ENCODE measurements around the gene WDR35. TPM values are rescaled to one million over a fixed set of nuclear protein-coding genes. Genes with fewer than 3 reads are reported as not detected.

The WDR35 gene
- 6.1 TPM for polyA plus RNA-seq (2013, experiment 1 of 2; ENCODE audit: insufficient read length)
- polyA plus RNA-seq (2013, experiment 2 of 2; ENCODE audit: insufficient read length), result 6.9 TPM

DNA sequence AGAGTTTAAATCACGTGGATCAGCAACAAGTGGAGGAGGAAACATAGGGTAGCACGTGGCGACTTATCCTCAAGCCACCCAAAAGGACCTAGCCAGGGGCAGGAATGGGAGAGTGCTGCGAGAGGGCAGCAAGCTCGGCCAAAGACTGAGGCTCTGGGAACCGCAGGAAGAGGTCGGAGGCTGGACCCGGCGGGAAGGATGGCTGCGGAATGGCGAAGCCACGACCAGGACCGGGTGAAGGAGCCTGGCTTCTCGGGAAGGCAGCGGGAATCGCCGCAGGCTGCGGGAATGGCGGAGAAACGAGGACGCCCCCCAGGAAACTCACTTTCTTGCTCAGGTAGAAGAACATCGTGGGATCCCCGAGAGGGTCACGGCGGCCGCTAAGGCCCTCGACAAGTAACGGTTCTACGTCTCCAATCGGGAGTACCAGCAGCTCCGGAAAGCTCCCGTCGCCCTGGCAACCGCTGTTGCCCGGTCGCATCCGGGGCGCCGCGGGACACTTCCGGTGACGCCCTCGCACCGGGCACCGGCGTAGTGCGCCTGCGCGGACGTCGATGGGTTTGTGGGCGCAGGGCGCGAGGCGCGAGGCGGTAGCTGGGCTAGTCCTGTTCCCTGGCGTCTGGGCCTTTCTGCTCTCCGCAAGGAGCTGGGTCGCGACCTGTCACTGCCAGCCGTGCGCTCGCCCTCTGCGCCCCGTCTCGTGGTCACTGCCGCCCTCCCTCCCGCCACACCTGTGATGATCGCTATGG lies at the start of gene WDR35:
WDR35 (minus strand) TSS at position 439 of the 749 bp plus-strand sequence; CDS start at position 349, 90 bp downstream.
- DNase-seq, result peak; percentile 89

DNA sequence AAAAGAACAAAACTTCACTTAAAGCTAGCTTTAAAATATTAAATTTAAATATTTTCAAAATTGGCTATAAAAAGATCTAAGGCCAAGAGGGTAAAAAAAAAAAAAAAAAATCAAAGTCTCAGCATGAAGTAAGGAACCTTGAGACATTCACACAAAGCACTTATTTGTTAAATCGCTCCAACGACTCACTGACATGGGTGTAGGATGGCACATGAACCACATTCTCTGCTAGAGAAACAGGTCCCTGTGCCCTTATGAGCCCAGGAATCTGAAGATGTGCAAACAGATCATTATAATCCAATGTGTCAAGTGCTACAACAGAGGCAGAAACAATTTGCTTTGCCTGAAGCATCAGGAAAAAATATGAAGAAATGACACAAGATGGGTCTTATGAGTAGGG lies 47.8 kb upstream of the WDR35 start:
- no peak for DNase-seq

DNA sequence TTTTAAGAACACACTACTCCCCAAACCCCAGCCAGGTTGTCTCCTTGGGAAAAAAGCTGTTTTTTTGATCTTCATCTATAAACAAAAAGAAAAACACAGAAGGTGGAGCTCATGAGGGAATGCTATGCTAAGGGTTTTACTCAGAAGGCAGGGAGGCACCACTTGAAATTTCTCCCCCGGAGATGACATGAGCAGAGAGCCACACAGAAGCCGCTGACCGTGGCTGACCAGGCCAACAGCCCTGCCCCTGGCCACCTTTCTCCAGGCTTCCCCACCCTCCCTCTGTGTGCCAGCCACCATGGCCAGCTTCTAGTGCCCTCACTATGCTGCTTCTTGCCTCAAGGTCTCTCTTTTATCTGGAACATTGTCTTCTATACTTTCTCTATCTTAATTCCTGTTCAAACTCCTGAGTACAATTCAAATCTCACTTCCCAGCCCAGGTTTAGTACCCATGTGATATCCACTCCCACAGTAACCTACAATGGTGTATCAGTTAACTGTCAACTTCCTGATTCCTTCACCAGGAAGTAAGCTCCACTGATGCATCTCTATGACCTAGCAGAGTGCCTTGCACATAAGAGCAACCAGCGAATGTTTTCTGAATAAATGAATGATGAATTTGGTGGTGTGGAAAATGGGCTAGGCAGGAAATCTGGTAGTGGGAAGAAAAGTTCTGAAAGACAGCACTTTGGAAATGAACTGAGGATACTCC lies 46.2 kb upstream of the WDR35 start:
- no peak for DNase-seq

DNA sequence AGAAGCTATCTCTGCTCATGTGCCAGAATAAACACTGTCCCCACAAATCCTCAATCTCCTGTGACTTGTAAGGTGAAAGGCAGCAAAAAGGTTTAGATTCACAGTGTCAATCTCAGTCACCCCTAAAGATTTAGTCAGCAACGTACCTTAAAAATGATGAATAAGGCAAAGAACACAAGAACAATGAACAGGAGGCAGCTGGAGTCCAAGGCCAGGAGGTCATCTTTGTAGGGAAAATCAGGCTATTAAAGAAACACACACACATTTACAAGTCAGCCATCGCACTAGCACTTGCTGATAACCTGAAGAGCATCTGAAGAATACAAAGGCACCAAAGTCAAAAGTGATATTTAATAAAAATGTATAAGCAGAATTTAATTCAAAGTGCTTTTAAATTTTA lies 44.9 kb upstream of the WDR35 start:
- no peak for DNase-seq

DNA sequence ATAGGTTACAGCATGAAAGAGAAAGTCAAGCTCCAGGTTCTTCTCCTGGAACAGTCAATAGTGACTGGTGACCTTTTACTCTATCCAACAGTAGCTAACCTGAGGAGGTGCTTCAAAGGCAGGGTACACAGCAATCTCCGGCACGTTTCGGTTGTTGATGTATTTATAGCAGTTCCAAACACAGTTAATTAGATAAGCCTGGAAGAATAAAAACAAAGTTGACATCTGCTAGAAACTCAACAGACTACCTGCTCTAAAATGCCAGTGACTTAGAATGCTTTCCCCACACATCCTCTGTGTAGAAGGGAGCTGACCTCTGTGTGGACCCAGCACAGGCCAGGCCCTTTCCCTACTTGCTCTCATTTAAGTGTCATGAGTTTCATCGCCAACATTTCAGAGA lies 44.3 kb upstream of the WDR35 start:
- DNase-seq, result no peak

DNA sequence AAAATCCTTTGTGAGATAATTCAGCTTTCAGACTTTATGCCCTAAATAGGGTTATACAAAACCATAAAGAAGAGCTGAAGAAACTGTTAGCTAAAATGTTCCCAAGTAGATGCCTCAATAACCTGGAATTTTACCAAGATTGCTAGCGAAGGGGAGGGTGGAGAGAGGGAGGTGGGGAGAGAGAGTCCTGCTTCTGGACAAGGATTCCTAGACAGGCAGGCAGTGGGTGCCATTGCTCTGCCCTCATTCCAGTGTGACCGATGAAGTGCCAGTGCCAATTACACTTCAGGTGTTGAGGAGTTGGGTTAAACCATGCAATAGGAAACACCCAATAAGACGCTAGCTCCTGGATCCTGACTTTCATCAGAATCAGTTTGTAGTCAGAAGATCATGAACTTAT lies 43.4 kb upstream of the WDR35 start:
- no peak for DNase-seq

DNA sequence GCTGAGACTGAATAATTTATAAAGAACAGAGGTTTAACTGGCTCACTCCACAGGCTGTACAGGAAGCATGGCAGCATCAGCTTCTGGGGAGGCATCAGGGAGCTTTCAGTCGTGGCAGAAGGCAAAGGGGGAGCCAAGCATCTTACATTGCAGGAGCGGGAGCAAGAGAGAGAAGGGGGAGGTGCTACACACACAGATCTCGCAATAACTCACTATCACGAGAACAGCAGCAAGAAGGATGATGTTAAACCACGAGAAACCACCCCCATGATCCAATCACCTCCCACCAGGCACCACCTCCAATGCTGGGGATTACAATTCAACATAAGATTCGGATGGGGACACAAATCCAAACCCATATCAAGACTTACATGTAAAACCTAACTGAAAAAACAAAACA lies 40.3 kb upstream of the WDR35 start:
- no peak for DNase-seq

DNA sequence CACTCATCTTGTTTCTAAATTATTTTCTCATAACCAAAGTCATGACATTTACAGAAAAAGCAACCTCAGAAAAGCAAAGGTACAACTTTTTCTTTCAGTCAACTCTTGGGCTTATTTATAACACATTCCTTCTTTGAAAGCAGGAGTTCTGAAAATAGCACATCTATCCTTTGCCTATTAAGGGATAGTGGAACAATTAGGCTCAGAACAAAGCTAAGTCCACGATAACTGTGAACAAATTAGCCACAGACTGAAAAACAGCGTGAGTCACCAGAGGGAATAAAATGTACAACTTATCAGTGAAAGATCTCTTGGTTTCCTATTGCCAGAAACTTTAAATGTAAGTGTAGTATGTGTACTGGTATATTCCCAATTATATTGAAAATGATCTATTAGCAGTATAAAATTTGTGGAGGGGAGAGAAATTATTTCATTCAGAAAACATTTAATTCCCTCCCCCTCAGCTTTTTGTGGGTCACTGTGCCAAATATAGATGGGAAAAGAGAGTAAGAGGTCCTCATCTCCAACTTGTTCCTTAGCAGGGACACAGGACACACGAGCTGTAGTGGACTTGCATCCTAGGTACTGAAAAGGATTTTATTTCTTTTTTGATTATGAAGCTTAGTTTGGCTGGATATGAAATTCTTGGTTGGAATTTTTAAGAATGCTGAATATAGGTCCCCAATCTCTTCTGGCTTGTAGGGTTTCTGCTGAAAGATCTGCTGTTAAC lies 38.0 kb upstream of the WDR35 start:
- DNase-seq, result no peak

DNA sequence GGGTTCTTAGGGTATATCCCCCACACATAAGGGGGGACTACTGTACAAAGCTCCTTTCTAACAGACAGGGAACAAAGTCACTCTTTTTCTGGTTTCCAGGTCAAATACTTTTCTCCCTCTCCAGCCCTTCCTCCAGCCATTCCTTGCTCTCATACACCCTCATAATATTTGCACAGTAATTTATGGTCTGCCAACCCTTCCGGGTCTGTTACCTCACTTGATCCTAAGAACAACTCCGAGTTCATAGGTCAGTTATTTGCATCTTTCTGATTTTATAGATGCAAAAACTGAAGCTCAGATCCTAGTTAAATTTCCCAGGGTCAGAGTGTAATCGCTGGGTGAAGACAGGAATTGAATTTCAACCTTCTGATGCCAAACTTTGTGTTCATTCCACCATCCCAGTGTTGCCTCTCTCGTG lies 37.4 kb upstream of the WDR35 start:
- DNase-seq, result no peak

DNA sequence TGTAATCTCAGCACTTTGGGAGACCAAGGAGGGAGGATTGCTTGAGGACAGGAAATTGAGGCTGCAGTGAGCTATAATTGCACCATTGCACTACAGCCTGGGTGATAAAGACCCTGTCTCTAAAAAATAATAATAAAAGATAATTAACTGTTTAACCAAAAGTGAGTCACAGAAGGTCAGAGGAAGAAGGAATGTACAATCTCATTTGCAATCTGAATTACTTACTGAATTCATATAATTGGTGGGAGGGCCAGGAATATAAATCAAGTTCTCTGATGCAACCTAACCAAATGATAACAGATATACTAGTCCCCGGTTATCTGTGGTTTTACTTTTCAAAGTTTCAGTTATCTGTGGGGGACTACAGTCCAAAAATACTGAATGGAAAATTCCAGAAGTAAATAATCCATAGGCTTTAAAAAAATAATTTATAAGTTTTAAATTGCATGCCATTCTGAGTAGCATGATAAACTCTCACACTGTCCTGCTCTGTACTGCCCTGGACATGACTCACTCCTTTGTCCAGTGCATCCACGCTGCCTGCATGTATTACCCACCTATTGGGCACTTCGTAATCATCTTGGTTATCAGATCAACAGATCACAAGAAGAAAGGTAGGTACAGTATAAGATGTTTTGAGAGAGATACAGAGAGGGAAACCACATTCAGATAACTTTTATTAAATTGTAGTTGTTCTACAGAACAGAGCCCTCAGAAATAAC lies 35.3 kb upstream of the WDR35 start:
- no peak for DNase-seq

DNA sequence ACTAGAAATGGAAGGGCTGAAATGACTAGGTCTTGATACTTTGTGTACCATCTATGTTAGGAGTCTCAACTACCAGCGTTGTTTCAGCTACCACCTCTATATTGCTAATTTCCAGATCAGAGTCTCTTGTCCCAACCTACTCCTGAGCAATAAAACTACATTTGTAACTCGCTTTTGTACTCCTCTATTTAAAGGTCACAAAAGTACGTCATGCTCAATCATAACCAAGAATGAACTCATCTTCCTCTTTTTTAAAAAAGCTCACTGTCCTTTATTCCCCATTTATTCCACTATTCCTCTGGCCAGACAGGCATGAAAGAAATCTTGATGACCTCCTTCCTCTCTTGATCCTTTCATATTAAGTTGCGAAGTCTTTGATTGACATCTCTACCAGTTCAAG lies 33.8 kb upstream of the WDR35 start:
- DNase-seq, result no peak

DNA sequence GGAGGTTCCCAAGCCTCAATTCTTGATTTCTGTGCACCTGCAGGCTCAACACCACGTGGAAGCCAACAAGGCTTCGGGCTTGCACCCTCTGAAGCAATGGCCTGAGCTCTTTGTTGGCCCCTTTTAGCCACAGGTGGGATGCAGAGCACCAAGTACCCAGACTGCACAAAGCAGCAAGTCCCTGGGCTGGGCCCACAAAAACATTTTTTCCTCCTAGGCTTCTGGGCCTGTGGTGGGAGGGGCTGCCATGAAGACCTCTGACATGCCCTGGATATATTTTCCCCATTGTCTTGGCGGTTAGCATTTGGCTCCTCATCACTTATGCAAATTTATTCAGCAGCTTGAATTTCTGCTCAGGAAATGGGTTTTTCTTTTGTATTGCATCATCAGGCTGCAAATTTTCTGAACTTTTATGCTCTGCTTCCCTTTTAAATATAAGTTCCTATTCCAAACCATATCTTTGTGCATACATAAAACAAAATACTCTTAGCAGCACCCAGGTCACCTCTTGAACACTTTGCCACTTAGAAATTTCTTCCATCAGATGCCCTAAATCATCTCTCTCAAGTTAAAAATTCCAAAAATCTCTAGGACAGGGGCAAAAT lies 31.6 kb upstream of the WDR35 start:
- DNase-seq, result no peak

DNA sequence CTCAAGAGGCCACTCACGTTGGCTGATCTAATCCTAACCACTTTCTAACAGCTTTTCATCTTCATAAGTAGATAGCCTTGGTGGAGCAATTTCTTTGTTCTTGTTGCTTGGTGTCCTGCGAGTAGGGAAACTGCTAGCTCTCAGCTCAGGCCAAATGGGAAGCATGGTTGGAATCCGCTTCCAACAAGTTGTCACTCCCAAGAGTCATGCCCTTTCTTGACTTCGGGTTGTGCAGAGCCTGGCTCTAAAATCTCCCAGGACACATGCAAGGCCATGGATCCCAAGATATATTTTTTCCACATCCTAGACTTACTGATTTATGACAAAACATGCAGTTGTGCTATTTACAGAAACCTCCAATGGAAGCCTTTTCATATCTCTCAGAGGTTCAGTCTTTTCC lies 29.8 kb upstream of the WDR35 start:
- no peak for DNase-seq

DNA sequence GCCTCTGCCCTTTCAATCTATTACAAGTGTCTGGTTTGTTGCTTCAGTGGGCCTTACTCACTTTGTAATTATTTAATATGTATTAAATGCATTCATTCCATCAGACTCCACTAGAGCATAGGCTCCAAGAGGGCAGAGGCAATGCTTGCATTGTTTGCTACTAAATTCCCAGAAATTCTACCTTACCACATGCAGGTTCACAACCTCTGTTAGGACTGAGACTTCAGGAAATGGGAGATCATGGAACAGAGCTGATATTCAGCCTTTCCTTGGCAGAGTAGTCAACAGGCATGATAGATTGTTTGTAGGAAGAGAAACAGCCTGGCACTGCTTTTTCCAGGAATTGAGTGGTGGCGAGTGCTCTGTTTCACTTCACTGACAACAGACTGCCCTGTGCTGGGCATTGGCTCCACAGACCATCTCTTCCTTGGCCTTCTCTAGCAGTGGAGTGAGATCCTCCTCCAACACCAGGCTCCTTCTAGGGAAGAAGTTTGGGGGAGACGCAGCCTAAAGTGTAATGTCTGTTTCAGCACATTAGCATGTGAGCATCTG lies 28.8 kb upstream of the WDR35 start:
- no peak for DNase-seq

DNA sequence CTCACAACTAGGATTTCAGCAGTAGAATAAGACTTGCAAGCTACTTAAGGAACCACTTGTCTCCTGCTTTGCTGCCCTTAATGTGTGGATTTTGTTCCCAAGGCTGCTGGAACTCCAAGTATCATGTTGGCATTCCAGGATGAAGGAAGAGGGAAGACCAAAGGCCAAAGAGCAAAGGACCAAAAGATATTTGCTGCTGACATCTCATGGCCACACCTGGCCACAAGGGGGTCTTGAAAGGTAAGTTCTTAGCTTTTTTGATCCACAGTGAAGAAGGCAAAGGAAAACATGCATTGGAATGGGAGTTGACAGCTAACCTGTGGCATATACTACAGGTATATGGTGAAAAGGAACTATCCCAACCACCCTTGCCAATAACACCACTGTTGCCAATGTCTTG lies 26.4 kb upstream of the WDR35 start:
- DNase-seq, result no peak

DNA sequence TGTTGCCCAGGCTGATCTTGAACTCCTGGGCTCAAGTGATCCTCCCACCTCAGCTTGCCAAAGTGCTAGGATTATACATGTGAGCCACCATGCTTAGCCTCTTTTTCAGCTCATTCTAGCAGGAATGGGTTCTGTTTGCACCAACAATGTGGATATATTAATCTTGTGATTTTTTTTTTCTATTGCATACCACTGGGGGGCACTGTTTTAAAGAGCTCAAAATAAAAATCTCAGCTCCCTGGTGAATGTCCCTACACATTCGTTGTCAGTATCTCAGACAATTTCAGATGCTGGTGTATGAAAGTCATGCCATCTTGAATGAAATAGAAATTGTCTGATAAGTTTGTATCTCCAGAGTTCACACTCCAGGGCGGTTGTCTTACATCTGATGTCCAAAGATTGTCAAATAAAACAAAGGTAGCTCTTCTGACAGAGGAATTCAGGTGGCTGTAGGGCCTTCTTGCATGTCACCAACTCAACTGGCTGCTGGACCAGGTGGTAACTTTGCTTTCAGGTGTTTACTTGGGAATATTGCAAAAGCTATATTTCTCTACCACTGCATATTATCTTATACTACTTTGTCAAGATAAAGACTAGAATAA lies 25.7 kb upstream of the WDR35 start:
- peak; percentile 66 for DNase-seq

DNA sequence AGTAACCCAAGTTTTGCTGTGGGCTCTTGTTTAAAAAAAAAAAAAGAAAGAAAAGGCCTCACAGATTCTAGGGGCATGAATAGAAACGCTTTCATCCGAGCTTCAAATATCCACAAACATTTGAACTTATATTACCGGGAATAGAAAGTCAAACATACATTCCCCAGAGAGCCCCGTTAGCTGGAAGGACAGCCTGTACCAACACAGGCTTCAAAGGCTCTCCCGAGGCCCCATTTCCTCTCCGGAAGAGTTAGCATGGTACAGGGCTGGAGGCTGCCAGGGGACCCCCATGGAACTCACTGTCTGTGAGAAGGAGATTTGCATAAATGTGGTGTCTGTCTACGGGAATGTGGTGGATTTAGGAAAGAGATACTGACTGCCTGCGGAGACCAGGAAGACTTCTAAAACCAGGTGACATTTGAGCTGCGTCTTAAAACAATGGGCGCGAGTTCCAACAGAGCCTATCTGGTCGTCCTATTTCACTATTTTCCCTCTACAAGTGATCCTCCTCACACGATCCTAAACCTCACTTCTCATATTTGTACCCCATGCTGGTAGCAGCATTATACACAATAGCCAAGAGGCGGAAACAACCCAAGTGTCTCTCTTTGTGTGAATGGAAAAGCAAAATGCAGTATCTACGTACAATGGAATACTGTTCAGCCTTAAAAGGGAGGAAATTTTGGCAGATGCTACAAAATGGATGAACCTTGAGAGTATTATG lies 23.4 kb upstream of the WDR35 start:
- no peak for DNase-seq

DNA sequence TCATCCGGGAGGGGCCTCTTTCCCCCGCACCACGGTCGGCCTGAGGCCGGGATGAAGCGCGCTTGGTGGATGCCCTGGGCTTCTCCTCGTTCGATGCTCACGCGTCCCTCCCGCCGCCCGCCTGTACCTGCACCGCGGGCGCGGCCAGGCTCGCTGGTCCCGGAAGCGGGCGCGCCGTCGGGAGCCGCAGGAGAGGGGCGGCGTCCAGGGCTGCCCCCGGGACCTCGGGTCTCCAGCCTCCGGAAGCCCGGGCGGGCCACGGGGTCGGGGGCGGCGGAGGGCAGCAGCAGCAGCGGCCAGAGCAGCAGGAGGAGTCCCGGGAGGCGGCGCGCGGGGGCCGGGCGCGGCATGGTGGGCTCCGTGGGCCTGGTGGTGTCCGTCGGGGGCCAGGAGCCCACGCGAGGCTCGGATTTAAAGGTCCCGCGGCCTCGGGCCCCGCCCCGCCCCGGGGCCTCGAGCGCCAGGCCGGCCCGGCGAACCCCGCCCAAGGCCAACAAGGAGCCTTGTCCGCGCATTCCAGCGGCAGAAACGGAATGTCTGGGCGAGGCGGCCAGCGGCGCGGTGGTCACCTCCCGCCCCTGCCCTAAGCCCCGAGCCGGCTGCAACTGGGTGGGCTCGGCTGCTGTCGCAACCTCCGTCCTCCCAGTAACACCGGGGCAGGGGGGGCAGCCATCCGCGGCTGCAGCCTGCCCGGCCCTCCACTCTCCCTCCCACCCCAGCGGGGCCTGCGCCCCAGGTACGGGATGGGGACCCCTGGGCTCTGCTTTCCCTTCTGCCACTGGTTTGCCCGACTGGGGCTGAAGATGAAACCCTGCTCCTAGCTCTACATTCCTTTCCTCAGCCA lies 22.6 kb upstream of the WDR35 start, which contains the start of gene MATN3:
MATN3 (minus strand) TSS at position 387 of the 844 bp plus-strand sequence; CDS start at position 350, 37 bp downstream.
- peak; percentile 51 for DNase-seq

DNA sequence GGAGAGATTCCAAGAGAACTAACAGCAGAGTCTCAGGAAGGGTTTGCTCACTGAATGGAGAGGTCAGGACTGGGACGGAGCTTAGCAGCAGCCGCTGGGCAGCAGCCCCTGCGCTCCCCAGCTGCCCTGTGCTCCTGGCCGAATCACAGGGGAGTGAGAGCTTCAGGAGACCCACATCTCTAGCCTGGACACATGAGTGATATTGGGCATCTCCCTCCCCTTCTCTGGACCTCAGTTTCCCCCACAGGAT lies 22.1 kb upstream of the WDR35 start:
- DNase-seq, result no peak
